SU-DHL-6 (cell line): Measurements from ENCODE around the gene FTCDNL1.

Experiments used
- EZH2phosphoT487 ChIP-seq: fragments of 200-600 bp; sonication (generic), shearing (Covaris generic); conservative IDR thresholded peaks from 2 replicates; pipeline ENCODE4 v1.6.1; 2018; ENCODE audit warnings: mild to moderate bottlenecking, antibody characterized with exemption, low read length, moderate library complexity, mixed read lengths
- TF ChIP-seq, protein P1 (sequence below): fragments of 200-600 bp; sonication (generic); IDR thresholded peaks from one replicate; pipeline ENCODE4 v1.5.1; 2017; ENCODE audit warnings: antibody characterized with exemption, mild to moderate bottlenecking, low read length, moderate library complexity; ENCODE audit not compliant: insufficient read depth, poor library complexity, severe bottlenecking

GRCh38 chr2:199851501-199851810 is 464 bp upstream of the FTCDNL1 start:
- TF ChIP-seq, protein P1, sequence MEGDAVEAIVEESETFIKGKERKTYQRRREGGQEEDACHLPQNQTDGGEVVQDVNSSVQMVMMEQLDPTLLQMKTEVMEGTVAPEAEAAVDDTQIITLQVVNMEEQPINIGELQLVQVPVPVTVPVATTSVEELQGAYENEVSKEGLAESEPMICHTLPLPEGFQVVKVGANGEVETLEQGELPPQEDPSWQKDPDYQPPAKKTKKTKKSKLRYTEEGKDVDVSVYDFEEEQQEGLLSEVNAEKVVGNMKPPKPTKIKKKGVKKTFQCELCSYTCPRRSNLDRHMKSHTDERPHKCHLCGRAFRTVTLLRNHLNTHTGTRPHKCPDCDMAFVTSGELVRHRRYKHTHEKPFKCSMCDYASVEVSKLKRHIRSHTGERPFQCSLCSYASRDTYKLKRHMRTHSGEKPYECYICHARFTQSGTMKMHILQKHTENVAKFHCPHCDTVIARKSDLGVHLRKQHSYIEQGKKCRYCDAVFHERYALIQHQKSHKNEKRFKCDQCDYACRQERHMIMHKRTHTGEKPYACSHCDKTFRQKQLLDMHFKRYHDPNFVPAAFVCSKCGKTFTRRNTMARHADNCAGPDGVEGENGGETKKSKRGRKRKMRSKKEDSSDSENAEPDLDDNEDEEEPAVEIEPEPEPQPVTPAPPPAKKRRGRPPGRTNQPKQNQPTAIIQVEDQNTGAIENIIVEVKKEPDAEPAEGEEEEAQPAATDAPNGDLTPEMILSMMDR, result peak; percentile 5
- TF ChIP-seq EZH2phosphoT487, result no peak
